Mesangial cell (primary cell): Measurements from ENCODE around the gene ZNF641. TPM values are rescaled to one million over a fixed set of nuclear protein-coding genes. Genes with fewer than 3 reads are reported as not detected.

Experiments
- total RNA-seq: library from RNA; depleted of rRNA; stranded (reverse); fragments of >200 nt; gene quantifications from 2 replicates; pipeline ENCODE4 v1.2.3, GENCODE V29; 2015

ZNF641 gene
- total RNA-seq: 4.9 and 10.0 TPM in 2 replicates

GRCh38 chr12:48350249-48351021 is at the start of gene ZNF641:
TSS of gene ZNF641 (minus strand) at chr12:48350919. CDS start at chr12:48348090, 2,829 bp downstream.

Other genes with a start within 250 kb of the ZNF641 start
- 11.0 and 11.9 TPM in 2 replicates for gene SENP1, start 244.8 kb downstream of the ZNF641 start, total RNA-seq
- 41.9 and 44.0 TPM in 2 replicates for gene PFKM, start 231.6 kb downstream of the ZNF641 start, total RNA-seq
- 15.5 and 16.5 TPM in 2 replicates for gene ASB8, start 193.4 kb downstream of the ZNF641 start, total RNA-seq
- gene CCDC184, start 167.3 kb downstream of the ZNF641 start, total RNA-seq: 0.25 and 0.33 TPM in 2 replicates
- gene OR10AD1, start 147.6 kb downstream of the ZNF641 start, total RNA-seq: not detected in 2 replicates
- not detected in 2 replicates for gene ANP32D, start 121.6 kb upstream of the ZNF641 start, total RNA-seq
- gene C12orf54, start 131.6 kb upstream of the ZNF641 start, total RNA-seq: not detected in 2 replicates
- not detected in 2 replicates for gene OR8S1, start 174.7 kb upstream of the ZNF641 start, total RNA-seq
- gene LALBA, start 219.1 kb upstream of the ZNF641 start, total RNA-seq: not detected in 2 replicates